ENCODE data around the gene PELI3.

The PELI3 gene

DNA sequence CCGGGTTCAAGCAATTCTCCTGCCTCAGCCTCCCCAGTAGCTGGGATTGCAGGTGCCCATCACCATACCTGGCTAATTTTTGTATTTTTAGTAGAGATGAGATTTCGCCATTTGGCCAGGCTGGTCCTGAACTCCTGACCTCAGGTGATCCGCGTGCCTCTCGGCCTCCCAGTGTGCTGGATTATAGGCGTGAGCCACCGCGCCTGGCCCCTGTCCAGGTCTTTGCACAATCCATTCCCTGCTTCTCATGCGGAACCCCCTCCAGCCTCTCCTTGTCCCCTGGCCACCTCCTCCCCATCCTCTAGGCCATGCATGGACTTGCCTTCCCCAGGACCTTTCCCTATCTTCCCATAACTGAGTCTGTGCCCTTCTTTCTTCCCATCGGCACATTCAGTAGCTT lies 22.3 kb downstream of the PELI3 start:
- WGBS, 2 experiments: 93 to 95% methylated on average over 10 of the region's 10 CpGs
- H3K27me3 ChIP-seq (ENCODE audit: control insufficient read depth, insufficient read depth, low read length, poor library complexity, severe bottlenecking): no peaks in the 10 kb centered on the region
- no peak overlapping the region for H3K27ac ChIP-seq (ENCODE audit: insufficient read depth, low read depth, low read length, poor library complexity, severe bottlenecking)
- H3K36me3 ChIP-seq (ENCODE audit: control insufficient read depth, insufficient read depth, low read length): peaks cover 4% of the 10 kb centered on the region
- no peak overlapping the region for H3K4me3 ChIP-seq (ENCODE audit: insufficient read depth, low read depth, low read length)
- no peaks in the 10 kb centered on the region for H3K9me3 ChIP-seq (ENCODE audit: control insufficient read depth, low read length)
- H3K4me1 ChIP-seq (ENCODE audit: control insufficient read depth, insufficient read depth, low read length): no peaks in the 10 kb centered on the region

- Histone ChIP-seq H3K27me3 (ENCODE audit: control insufficient read depth, insufficient read depth, low read length, poor library complexity, severe bottlenecking) (no peaks in the 10 kb centered on the region), H3K4me1 (ENCODE audit: control insufficient read depth, insufficient read depth, low read length) (no peaks in the 10 kb centered on the region), H3K36me3 (ENCODE audit: control insufficient read depth, insufficient read depth, low read length) (peaks cover 4% of the 10 kb centered on the region), H3K4me3 (ENCODE audit: insufficient read depth, low read depth, low read length) (no peak overlapping the region), H3K27ac (ENCODE audit: insufficient read depth, low read depth, low read length, poor library complexity, severe bottlenecking) (no peak overlapping the region), H3K9me3 (ENCODE audit: control insufficient read depth, low read length) (no peaks in the 10 kb centered on the region)
- 82 to 84% methylated on average over 7 of the region's 7 CpGs for WGBS, 2 experiments
Observed at GRCh38 chr11:66489636-66490035, 22.9 kb downstream of the PELI3 start.

DNA sequence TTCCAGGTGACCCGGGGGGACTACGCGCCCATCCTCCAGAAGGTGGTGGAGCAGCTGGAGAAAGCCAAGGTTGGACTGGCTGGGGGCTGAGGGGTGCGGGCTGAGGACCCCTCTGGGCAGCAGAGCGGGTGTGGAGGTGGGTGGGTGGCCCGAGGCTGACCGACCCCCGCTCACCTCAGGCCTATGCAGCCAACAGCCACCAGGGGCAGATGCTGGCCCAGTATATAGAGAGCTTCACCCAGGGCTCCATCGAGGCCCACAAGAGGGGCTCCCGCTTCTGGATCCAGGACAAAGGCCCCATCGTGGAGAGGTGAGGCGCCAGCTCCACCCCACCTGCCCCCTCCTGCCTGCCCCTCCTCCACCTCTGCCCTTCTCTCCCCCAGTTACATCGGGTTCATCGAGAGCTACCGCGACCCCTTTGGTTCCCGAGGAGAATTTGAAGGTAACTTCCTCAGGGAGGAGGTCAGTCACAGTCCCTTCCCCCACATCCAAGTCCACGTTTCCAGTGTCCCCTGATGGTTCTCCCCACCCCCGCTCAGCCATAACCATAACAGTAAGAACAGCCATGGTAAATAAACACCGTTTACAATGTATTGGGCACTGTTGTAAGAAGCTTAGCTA lies 24.7 kb downstream of the PELI3 start:
- no peaks in the 10 kb centered on the region for H3K9me3 ChIP-seq (ENCODE audit: control insufficient read depth, low read length)
- H3K36me3 ChIP-seq (ENCODE audit: control insufficient read depth, insufficient read depth, low read length): peaks cover 4% of the 10 kb centered on the region
- H3K27ac ChIP-seq (ENCODE audit: insufficient read depth, low read depth, low read length, poor library complexity, severe bottlenecking): no peak overlapping the region
- 69 to 73% methylated on average over 19 to 20 of the region's 20 CpGs for WGBS, 2 experiments
- H3K27me3 ChIP-seq (ENCODE audit: control insufficient read depth, insufficient read depth, low read length, poor library complexity, severe bottlenecking): no peaks in the 10 kb centered on the region
- no peak overlapping the region for H3K4me3 ChIP-seq (ENCODE audit: insufficient read depth, low read depth, low read length)
- no peaks in the 10 kb centered on the region for H3K4me1 ChIP-seq (ENCODE audit: control insufficient read depth, insufficient read depth, low read length)

DNA sequence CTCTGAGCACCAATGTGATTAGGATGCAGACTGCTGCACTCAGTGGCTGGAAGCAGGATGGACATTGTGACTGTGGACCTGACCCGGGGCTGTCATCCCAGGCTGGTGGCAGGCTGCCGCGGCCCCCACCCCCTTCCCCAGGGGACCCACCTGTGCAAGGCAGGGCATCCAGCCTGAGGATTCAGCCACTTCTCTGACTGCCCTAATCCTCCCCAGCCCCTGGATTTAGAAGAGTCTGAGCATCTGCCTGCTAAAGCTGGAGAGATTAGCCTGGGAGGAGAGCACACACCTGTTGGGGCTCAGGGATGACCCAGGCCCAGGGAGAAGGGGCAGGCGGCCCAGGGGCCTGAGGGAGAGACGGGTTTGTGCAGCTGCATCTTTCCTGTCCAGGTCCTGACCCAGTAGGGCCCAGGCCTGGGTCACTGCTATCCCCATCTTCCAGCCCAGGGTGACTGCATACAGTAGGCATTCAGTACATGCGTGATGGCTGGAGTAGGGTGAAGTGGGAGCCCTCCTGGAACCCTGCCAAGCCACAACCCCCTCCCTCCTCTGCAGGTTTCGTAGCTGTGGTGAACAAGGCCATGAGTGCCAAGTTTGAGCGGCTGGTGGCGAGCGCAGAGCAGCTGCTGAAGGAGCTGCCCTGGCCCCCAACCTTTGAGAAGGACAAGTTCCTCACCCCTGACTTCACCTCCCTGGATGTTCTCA lies 25.6 kb downstream of the PELI3 start:
- no peaks in the 10 kb centered on the region for H3K27me3 ChIP-seq (ENCODE audit: control insufficient read depth, insufficient read depth, low read length, poor library complexity, severe bottlenecking)
- H3K4me1 ChIP-seq (ENCODE audit: control insufficient read depth, insufficient read depth, low read length): no peaks in the 10 kb centered on the region
- 95 to 96% methylated on average over 10 of the region's 10 CpGs for WGBS, 2 experiments
- peaks cover 8% of the 10 kb centered on the region for H3K36me3 ChIP-seq (ENCODE audit: control insufficient read depth, insufficient read depth, low read length)
- H3K9me3 ChIP-seq (ENCODE audit: control insufficient read depth, low read length): no peaks in the 10 kb centered on the region
- no peak overlapping the region for H3K4me3 ChIP-seq (ENCODE audit: insufficient read depth, low read depth, low read length)
- no peak overlapping the region for H3K27ac ChIP-seq (ENCODE audit: insufficient read depth, low read depth, low read length, poor library complexity, severe bottlenecking)

DNA sequence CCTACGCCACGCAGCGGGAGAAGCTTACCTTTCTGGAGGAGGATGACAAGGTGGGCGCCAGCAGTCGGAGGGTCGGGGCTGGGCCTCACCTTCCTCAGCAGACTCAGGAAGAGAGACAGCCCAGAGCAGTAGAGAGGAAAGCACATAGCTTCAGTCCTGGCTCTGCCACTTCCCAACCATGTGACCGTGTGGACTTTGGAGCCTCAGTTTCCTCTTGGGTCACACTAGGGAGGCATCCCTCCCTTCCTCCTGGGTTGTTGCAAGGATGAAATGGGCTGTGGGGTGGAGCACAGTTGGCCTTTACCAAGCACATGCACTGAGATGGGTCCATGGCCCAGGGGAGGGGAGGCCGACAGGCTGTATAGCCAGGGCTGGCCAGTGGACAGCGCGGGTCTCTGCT lies 26.4 kb downstream of the PELI3 start:
- peaks cover 8% of the 10 kb centered on the region for H3K36me3 ChIP-seq (ENCODE audit: control insufficient read depth, insufficient read depth, low read length)

DNA sequence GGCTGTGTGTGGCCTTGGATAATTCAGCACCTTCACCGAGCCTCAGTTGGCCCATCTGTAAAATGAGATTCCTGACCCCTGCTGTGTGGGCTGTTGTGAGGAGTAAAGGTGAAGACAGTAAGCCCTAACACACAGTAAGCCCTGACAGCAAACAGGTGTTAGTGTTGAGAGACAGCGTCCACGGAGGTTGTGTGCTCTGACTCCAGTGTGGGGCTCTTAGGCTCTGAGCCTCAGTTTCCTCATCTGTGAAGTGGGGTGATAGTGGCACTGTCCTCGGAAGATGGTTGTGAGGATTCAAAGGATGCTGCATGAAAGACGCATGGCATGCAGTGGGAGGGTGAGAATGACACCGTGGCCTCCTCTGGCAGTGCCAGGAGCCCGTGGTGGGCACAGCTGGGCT lies 27.8 kb downstream of the PELI3 start:
- WGBS, 2 experiments: 94 to 95% methylated on average over 7 of the region's 7 CpGs
- no peaks in the 10 kb centered on the region for H3K4me1 ChIP-seq (ENCODE audit: control insufficient read depth, insufficient read depth, low read length)
- no peak overlapping the region for H3K27ac ChIP-seq (ENCODE audit: insufficient read depth, low read depth, low read length, poor library complexity, severe bottlenecking)
- H3K9me3 ChIP-seq (ENCODE audit: control insufficient read depth, low read length): no peaks in the 10 kb centered on the region
- peaks cover 8% of the 10 kb centered on the region for H3K36me3 ChIP-seq (ENCODE audit: control insufficient read depth, insufficient read depth, low read length)
- H3K27me3 ChIP-seq (ENCODE audit: control insufficient read depth, insufficient read depth, low read length, poor library complexity, severe bottlenecking): no peaks in the 10 kb centered on the region
- H3K4me3 ChIP-seq (ENCODE audit: insufficient read depth, low read depth, low read length): no peak overlapping the region

More for the DNA sequence above, 26.4 kb downstream of the PELI3 start:
- Histone ChIP-seq H3K9me3 (ENCODE audit: control insufficient read depth, low read length) (no peaks in the 10 kb centered on the region), H3K27me3 (ENCODE audit: control insufficient read depth, insufficient read depth, low read length, poor library complexity, severe bottlenecking) (no peaks in the 10 kb centered on the region), H3K4me3 (ENCODE audit: insufficient read depth, low read depth, low read length) (no peak overlapping the region), H3K4me1 (ENCODE audit: control insufficient read depth, insufficient read depth, low read length) (no peaks in the 10 kb centered on the region), H3K27ac (ENCODE audit: insufficient read depth, low read depth, low read length, poor library complexity, severe bottlenecking) (no peak overlapping the region)
- WGBS, 2 experiments: 95 to 96% methylated on average over 10 of the region's 10 CpGs

GRCh38 chr11:66494935-66495334 lies 28.2 kb downstream of the PELI3 start:
- Histone ChIP-seq H3K9me3 (ENCODE audit: control insufficient read depth, low read length) (no peaks in the 10 kb centered on the region), H3K4me3 (ENCODE audit: insufficient read depth, low read depth, low read length) (no peak overlapping the region), H3K36me3 (ENCODE audit: control insufficient read depth, insufficient read depth, low read length) (peaks cover 8% of the 10 kb centered on the region), H3K27me3 (ENCODE audit: control insufficient read depth, insufficient read depth, low read length, poor library complexity, severe bottlenecking) (no peaks in the 10 kb centered on the region), H3K4me1 (ENCODE audit: control insufficient read depth, insufficient read depth, low read length) (no peaks in the 10 kb centered on the region), H3K27ac (ENCODE audit: insufficient read depth, low read depth, low read length, poor library complexity, severe bottlenecking) (no peak overlapping the region)
- WGBS, 2 experiments: 83 to 87% methylated on average over 14 of the region's 14 CpGs

GRCh38 chr11:66495401-66495854 lies 28.7 kb downstream of the PELI3 start:
- no peak overlapping the region for H3K27ac ChIP-seq (ENCODE audit: insufficient read depth, low read depth, low read length, poor library complexity, severe bottlenecking)
- 92 to 94% methylated on average over 17 of the region's 17 CpGs for WGBS, 2 experiments
- no peaks in the 10 kb centered on the region for H3K4me1 ChIP-seq (ENCODE audit: control insufficient read depth, insufficient read depth, low read length)
- H3K4me3 ChIP-seq (ENCODE audit: insufficient read depth, low read depth, low read length): no peak overlapping the region
- no peaks in the 10 kb centered on the region for H3K27me3 ChIP-seq (ENCODE audit: control insufficient read depth, insufficient read depth, low read length, poor library complexity, severe bottlenecking)
- peaks cover 8% of the 10 kb centered on the region for H3K36me3 ChIP-seq (ENCODE audit: control insufficient read depth, insufficient read depth, low read length)
- H3K9me3 ChIP-seq (ENCODE audit: control insufficient read depth, low read length): no peaks in the 10 kb centered on the region

DNA sequence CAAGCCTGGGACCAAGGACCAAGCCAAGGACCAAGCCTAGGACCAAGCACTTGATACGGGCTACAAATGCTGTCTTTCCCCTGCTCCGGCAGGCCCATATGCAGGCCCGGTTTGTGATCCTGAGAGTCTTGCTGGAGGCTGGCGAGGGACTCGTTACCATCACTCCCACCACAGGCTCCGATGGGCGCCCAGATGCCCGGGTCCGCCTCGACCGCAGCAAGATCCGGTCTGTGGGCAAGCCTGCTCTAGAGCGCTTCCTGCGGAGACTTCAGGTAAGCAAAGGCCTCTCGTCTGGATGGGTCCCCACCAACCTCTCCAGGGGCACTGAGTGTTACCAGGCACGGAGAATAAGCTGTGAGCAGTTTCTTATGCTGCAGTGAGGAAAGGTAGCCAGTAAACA lies 30.5 kb downstream of the PELI3 start:
- Histone ChIP-seq H3K4me3 (ENCODE audit: insufficient read depth, low read depth, low read length) (no peak overlapping the region), H3K27me3 (ENCODE audit: control insufficient read depth, insufficient read depth, low read length, poor library complexity, severe bottlenecking) (no peaks in the 10 kb centered on the region), H3K4me1 (ENCODE audit: control insufficient read depth, insufficient read depth, low read length) (no peaks in the 10 kb centered on the region), H3K9me3 (ENCODE audit: control insufficient read depth, low read length) (no peaks in the 10 kb centered on the region), H3K27ac (ENCODE audit: insufficient read depth, low read depth, low read length, poor library complexity, severe bottlenecking) (no peak overlapping the region), H3K36me3 (ENCODE audit: control insufficient read depth, insufficient read depth, low read length) (peaks cover 8% of the 10 kb centered on the region)
- WGBS, 2 experiments: 95 to 97% methylated on average over 16 of the region's 16 CpGs

DNA sequence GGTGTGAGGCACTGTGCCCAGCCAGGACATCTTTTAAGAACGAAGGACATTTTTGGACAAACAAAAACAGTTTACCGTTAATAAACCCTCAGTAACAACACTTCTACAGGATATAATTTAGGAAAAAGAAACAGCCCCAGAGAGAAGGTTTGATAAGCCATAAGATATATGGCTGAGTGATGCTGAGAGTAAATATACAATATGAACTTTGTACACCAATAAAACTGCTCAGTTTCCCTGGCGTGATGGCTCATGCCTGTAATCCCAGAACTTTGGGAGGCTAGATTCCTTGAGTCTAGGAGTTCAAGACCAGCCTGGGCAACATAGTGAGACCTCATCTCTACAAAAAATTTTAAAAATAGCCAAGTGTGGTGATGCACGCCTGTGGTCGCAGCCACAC lies 31.8 kb downstream of the PELI3 start:
- H3K36me3 ChIP-seq (ENCODE audit: control insufficient read depth, insufficient read depth, low read length): peaks cover 4% of the 10 kb centered on the region
- H3K27me3 ChIP-seq (ENCODE audit: control insufficient read depth, insufficient read depth, low read length, poor library complexity, severe bottlenecking): no peaks in the 10 kb centered on the region
- no peaks in the 10 kb centered on the region for H3K9me3 ChIP-seq (ENCODE audit: control insufficient read depth, low read length)
- no peak overlapping the region for H3K27ac ChIP-seq (ENCODE audit: insufficient read depth, low read depth, low read length, poor library complexity, severe bottlenecking)
- WGBS, 2 experiments: 90 to 97% methylated on average over 3 to 5 of the region's 5 CpGs
- H3K4me1 ChIP-seq (ENCODE audit: control insufficient read depth, insufficient read depth, low read length): no peaks in the 10 kb centered on the region
- H3K4me3 ChIP-seq (ENCODE audit: insufficient read depth, low read depth, low read length): no peak overlapping the region

Measured in ectodermal cell (in vitro differentiated cells).